Measurements from ENCODE around the gene PXK.

- peak; percentile 70 for TF ChIP-seq POLR2A (IDR thresholded peaks at IDR 0.05)
- peak in 1 of 4 experiments; percentile 18 for TF ChIP-seq CTCF (IDR thresholded peaks at IDR 0.05)
Observed at GRCh38 chr3:58433400-58434167, 100.9 kb downstream of the PXK start, which contains the start of gene PDHB.
